Activated naive CD8-positive, alpha-beta T cell (primary cell): ENCODE data around the gene ZNF595.
"Not testable (repeated sequence)": the region's sequence is repeated elsewhere in the genome, so short reads cannot be mapped to it uniquely, and the experiment has no call there.

Source experiments
- H3K27ac Mint-ChIP-seq: one replicate; pipeline ENCODE4 v1.8.0; 2021; ENCODE audit warnings: mixed read lengths
- H3K27me3 Mint-ChIP-seq: one replicate; pipeline ENCODE4 v1.8.0; 2021; ENCODE audit warnings: mixed read lengths
- H3K36me3 Mint-ChIP-seq: one replicate; pipeline ENCODE4 v1.8.0; 2021; ENCODE audit warnings: mixed read lengths
- H3K4me1 Mint-ChIP-seq: one replicate; pipeline ENCODE4 v1.8.0; 2021; ENCODE audit warnings: low read depth, mixed read lengths
- H3K4me3 Mint-ChIP-seq: one replicate; pipeline ENCODE4 v1.8.0; 2021; ENCODE audit warnings: mild to moderate bottlenecking, mixed read lengths
- H3K9me3 Mint-ChIP-seq: one replicate; pipeline ENCODE4 v1.8.0; 2021; ENCODE audit warnings: low read depth, mixed read lengths

The ZNF595 gene

GRCh38 chr4:52804-53479, at the start of gene ZNF595:
Gene ZNF595, plus strand, starts transcription at chr4:53321. Its CDS starts 168 bp downstream, at chr4:53489.
- not testable (repeated sequence) for H3K36me3 Mint-ChIP-seq, H3K27me3 Mint-ChIP-seq, H3K9me3 Mint-ChIP-seq, H3K4me1 Mint-ChIP-seq, H3K27ac Mint-ChIP-seq, H3K4me3 Mint-ChIP-seq

- not testable (repeated sequence) for H3K27ac Mint-ChIP-seq, H3K36me3 Mint-ChIP-seq, H3K4me3 Mint-ChIP-seq, H3K9me3 Mint-ChIP-seq, H3K27me3 Mint-ChIP-seq, H3K4me1 Mint-ChIP-seq
These were observed 42.9 kb upstream of the ZNF595 start for GRCh38 chr4:9937-10870.

GRCh38 chr4:11095-11815, 41.9 kb upstream of the ZNF595 start:
- not testable (repeated sequence) for H3K4me3 Mint-ChIP-seq, H3K9me3 Mint-ChIP-seq, H3K36me3 Mint-ChIP-seq, H3K4me1 Mint-ChIP-seq, H3K27ac Mint-ChIP-seq, H3K27me3 Mint-ChIP-seq

- H3K9me3 Mint-ChIP-seq, H3K27ac Mint-ChIP-seq, H3K4me1 Mint-ChIP-seq, H3K27me3 Mint-ChIP-seq, H3K4me3 Mint-ChIP-seq, H3K36me3 Mint-ChIP-seq: not testable (repeated sequence)
These were observed 41.2 kb upstream of the ZNF595 start for GRCh38 chr4:11816-12417.

GRCh38 chr4:18128-18527, 35.0 kb upstream of the ZNF595 start:
- not testable (repeated sequence) for H3K4me1 Mint-ChIP-seq, H3K9me3 Mint-ChIP-seq, H3K36me3 Mint-ChIP-seq, H3K27ac Mint-ChIP-seq, H3K27me3 Mint-ChIP-seq, H3K4me3 Mint-ChIP-seq

GRCh38 chr4:18589-18988, 34.5 kb upstream of the ZNF595 start:
- not testable (repeated sequence) for H3K4me3 Mint-ChIP-seq, H3K36me3 Mint-ChIP-seq, H3K27ac Mint-ChIP-seq, H3K4me1 Mint-ChIP-seq, H3K27me3 Mint-ChIP-seq, H3K9me3 Mint-ChIP-seq

- not testable (repeated sequence) for H3K4me3 Mint-ChIP-seq, H3K27ac Mint-ChIP-seq, H3K4me1 Mint-ChIP-seq, H3K9me3 Mint-ChIP-seq, H3K27me3 Mint-ChIP-seq, H3K36me3 Mint-ChIP-seq
These were observed 30.2 kb upstream of the ZNF595 start for GRCh38 chr4:22882-23281.

- not testable (repeated sequence) for H3K27ac Mint-ChIP-seq, H3K4me3 Mint-ChIP-seq, H3K27me3 Mint-ChIP-seq, H3K4me1 Mint-ChIP-seq, H3K36me3 Mint-ChIP-seq, H3K9me3 Mint-ChIP-seq
These were observed 28.8 kb upstream of the ZNF595 start for GRCh38 chr4:24359-24758.

GRCh38 chr4:27501-27900, 25.6 kb upstream of the ZNF595 start:
- not testable (repeated sequence) for H3K27ac Mint-ChIP-seq, H3K4me1 Mint-ChIP-seq, H3K4me3 Mint-ChIP-seq, H3K27me3 Mint-ChIP-seq, H3K36me3 Mint-ChIP-seq, H3K9me3 Mint-ChIP-seq

GRCh38 chr4:28767-29542, 24.2 kb upstream of the ZNF595 start:
- not testable (repeated sequence) for H3K4me1 Mint-ChIP-seq, H3K4me3 Mint-ChIP-seq, H3K36me3 Mint-ChIP-seq, H3K9me3 Mint-ChIP-seq, H3K27me3 Mint-ChIP-seq, H3K27ac Mint-ChIP-seq

- H3K4me3 Mint-ChIP-seq, H3K36me3 Mint-ChIP-seq, H3K27ac Mint-ChIP-seq, H3K9me3 Mint-ChIP-seq, H3K4me1 Mint-ChIP-seq, H3K27me3 Mint-ChIP-seq: not testable (repeated sequence)
These were observed 19.8 kb upstream of the ZNF595 start for GRCh38 chr4:33314-33713.

- not testable (repeated sequence) for H3K4me1 Mint-ChIP-seq, H3K4me3 Mint-ChIP-seq, H3K36me3 Mint-ChIP-seq, H3K9me3 Mint-ChIP-seq, H3K27ac Mint-ChIP-seq, H3K27me3 Mint-ChIP-seq
These were observed 16.3 kb upstream of the ZNF595 start for GRCh38 chr4:36559-37415.

GRCh38 chr4:38202-38601, 14.9 kb upstream of the ZNF595 start:
- not testable (repeated sequence) for H3K9me3 Mint-ChIP-seq, H3K4me3 Mint-ChIP-seq, H3K27me3 Mint-ChIP-seq, H3K4me1 Mint-ChIP-seq, H3K36me3 Mint-ChIP-seq, H3K27ac Mint-ChIP-seq

GRCh38 chr4:43375-43774, 9.7 kb upstream of the ZNF595 start:
- H3K36me3 Mint-ChIP-seq, H3K27me3 Mint-ChIP-seq, H3K9me3 Mint-ChIP-seq, H3K4me3 Mint-ChIP-seq, H3K27ac Mint-ChIP-seq, H3K4me1 Mint-ChIP-seq: not testable (repeated sequence)
